ENCODE results near the gene SYNGR4.

The SYNGR4 gene

DNA sequence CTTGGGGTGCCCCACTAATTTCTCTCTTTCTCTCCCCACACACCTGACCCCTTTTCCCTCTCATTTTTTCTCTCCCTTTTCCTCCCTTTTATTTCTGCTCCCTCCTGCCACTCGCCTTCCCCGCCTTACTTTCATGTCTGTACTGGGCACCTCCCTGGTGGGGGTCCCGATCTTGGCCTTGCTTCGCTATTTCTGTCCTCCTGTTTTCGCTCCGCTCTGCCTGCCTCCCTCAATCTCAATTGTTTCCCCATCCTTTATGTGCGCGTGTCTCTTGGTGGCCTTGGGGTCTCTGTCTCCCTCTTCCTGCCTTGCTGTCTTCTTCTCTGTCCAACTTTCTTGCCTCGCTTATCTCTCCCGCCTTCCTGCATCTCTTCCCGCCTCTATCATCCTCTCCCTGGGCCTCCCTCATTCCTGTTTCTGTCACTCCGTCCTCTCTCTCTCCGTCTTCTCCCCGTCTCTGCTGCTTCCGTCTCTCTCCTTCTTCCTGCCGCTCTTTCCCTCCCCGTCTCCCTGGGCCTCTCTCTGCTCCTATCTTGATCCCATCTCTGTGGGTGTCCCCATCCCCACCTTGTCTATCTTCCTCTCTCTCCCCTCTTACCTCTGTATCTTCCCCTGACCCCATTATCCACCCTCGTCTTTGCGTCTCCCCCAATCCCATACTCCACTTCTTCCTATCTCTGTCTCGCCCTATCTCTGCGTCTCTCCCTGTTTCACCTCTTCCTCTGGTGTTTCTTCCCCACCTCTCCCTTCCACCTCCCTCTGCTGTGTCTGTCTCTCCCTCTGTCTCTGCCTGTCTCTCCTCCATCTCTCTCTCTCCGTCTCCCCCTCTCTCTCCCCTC, 33.3 kb downstream of the SYNGR4 start:
- no peak for DNase-seq

DNA sequence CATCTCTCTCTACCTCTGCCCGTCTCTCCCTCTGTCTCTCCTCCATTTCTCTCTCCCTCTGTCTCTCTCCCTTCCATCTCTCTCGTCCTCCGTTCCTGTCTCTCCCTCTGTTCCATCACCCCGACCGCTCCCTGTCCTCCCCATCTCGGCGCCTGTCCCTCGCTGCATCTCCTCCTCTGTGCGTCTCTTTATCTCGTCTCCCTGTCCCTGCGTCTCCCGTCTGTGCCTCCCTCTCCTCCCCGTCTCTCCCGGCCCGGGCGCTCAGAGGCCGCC, 33.9 kb downstream of the SYNGR4 start:
- no peak for DNase-seq

DNA sequence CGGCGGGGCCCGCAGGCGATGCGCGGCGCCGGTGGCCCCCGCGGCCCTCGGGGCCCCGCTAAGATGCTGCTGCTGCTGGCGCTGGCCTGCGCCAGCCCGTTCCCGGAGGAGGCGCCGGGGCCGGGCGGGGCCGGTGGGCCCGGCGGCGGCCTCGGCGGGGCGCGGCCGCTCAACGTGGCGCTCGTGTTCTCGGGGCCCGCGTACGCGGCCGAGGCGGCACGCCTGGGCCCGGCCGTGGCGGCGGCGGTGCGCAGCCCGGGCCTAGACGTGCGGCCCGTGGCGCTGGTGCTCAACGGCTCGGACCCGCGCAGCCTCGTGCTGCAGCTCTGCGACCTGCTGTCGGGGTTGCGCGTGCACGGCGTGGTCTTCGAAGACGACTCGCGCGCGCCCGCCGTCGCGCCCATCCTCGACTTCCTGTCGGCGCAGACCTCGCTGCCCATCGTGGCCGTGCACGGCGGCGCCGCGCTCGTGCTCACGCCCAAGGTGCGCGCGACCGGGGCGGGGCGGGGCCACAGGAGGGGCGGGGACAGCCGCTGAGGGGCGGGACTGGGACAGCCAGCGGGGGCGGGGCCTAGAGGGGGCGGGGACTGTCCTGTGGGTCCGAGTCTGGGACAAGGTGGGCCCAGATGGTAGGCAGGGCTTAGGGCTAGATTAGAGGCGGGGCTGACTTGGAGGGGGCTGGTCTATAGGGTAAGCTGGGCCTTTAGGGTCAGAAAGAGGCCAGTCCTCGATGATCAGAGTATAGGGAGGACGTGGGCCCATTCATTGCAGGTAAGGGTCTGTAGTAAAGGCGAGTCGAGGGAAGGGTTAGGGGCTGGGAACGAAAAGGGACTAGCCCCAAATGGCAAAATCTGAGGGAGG, 34.4 kb downstream of the SYNGR4 start:
- DNase-seq, result peak; percentile 65 to 90

DNA sequence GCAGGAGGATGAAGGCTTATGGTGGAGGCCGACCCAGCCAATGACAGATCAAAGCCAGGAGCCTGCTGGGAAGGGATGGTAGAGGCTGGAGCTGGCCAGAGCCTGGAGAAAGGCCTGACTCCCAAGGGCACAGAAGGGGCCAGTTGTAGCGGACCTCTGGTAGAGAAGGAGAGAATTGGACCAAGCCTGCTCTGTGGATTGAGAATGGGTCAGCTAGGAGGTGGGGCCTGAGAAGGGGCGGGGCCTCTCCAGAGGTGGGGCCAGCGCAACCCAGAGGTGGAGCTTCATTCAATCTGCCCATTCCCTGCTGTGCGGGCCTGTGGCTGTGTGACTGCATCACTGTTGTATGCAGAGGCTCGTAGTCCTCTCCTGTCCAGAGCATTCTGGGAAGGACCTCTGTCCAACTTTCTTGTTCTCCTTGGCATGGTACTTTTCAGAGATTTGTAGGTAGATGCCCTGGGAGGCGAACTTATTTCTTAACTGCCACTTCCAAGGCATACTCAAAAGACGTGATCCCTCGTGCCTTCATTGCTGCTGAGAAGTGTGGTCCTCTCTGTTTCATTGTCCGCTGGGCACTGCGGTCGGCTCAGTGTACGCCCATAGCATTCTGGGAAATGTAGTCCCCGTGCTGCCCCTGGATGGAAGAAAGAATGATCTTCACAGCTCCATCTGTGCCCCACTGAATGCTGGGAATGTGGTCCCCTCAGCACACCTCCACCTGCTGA, 36.0 kb downstream of the SYNGR4 start:
- peak; percentile 69 to 84 for DNase-seq

DNA sequence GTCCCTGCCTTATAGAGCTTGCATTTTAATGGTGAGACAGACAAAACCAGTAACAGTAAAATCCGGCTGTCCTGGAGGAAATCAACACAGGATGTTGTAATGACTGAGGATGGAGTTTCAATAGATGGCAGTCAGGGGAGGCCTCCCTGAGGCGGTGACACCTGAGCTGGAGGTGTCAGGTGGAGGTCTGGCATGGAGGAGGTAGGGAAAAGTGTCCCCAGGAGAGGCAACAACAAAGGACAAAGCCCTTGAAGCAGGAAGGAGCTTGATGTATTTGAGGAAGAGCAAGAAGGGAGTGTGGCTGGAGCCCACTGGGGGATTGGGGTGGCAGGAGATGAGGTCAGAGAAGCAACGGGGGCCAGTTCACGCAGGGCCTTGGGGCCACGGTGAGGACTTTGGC, 37.1 kb downstream of the SYNGR4 start:
- no peak for DNase-seq

DNA sequence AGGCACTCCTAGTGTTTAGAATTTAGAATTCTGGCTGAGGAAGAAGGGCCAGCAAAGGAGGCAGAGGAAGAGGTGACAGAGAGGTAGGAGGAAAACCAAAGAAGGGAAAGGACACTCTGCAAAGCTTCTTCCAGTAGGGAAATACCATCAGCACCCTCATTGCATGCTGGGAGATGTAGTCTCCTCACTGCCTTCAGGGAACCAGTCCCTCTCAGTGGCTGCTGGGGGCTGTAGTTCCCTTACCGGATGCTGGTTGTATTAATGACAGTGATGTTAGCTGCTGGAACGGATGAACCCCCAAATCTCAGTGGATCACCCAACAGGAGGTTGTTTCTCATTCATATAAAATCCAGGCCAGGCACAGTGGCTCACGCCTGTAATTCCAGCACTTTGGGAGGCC, 39.4 kb downstream of the SYNGR4 start:
- no peak for DNase-seq

DNA sequence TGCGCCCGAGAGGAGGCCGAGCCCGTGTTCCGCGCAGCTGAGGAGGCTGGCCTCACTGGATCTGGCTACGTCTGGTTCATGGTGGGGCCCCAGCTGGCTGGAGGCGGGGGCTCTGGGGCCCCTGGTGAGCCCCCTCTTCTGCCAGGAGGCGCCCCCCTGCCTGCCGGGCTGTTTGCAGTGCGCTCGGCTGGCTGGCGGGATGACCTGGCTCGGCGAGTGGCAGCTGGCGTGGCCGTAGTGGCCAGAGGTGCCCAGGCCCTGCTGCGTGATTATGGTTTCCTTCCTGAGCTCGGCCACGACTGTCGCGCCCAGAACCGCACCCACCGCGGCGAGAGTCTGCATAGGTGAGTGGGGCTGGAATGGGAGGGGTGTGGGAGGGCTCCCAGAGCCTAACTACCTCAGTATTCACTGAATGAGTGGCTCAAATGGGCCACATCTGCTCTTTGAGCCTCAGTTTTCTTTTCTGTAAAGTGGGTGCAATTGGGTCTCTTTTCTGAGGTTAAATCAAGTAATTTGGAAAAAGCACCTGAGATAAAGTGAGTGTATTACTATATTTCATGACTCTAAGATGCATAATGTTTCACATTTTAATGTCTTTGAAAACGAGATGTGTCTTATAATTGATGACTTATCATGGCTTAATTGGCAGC, 41.0 kb downstream of the SYNGR4 start:
- no peak for DNase-seq

DNA sequence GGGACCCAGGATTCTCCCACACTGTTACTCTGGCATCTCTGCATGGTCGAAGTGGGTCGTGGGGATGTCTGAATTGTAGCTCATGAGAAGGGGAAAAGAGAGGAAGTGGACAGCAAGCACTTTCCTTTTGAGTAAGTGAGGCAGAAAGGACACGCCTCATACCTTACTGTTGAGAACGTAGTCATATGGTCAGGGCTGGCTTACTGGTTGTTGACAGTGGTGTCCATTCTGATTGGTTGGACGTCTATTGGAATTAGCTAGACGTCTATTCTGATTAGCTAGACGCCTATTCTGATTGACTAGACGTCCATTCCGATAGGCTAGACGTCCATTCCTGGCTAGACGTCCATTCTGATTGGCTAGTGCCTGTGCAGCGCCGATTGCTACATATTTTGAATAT, 41.7 kb downstream of the SYNGR4 start:
- no peak for DNase-seq

DNA sequence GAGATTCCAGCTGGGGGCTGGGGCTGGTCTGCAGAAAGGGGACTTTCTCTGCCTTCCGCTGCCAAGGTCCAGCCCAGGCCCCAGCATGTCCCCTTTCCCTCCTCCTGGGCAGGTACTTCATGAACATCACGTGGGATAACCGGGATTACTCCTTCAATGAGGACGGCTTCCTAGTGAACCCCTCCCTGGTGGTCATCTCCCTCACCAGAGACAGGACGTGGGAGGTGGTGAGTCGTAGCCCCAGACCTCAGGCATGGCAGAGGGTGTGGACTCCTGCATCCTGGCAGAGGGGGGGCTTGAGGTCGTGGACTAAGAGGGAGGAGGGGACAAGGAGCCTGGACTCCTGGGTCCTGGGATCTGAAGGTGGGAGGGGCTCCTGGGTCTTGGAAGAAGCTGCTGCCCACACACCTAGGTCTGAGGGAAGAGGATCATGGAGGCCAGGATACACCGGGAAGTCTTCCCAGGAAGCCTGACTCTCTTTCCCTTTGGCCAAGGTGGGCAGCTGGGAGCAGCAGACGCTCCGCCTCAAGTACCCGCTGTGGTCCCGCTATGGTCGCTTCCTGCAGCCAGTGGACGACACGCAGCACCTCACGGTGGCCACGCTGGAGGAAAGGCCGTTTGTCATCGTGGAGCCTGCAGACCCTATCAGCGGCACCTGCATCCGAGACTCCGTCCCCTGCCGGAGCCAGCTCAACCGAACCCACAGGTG, 49.9 kb downstream of the SYNGR4 start:
- no peak for DNase-seq

DNA sequence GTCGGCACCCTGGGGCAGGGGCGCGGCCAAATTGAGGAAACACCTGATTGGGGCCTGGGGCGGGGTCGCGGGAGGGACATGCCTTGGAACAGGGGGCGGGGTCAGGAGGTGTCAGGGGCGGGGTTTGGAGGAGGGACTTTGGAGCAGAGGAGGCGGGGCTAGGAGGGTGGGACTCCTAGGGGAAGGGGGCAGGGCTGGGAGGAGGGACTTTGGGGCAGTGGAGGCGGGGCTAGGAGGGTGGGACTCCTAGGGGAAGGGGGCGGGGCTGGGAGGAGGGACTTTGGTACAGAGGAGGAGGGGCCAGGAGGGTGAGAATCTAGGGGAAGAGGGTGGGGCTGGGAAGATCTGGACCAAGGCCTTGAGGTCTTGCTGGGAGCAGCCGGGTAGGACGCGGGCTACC, 51.2 kb downstream of the SYNGR4 start:
- peak in 1 of 2 experiments; percentile 42 for DNase-seq

DNA sequence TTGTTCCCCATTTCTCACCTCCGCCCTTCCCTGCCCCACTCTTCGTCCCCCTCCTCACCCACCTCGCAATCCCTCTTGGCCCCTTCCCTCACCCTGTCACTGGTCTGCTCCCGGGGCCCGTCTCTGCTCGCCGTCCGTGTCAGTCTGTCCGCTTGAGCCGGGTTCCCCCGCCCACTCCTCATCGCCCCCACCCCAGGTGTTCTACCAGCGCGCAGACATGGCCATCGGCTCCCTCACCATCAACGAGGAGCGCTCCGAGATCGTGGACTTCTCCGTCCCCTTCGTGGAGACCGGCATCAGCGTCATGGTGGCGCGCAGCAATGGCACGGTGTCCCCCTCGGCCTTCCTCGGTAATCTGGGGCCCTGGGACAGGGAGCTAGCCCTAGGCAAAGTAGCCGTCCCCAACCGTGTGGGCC, 51.6 kb downstream of the SYNGR4 start:
- no peak for DNase-seq

DNA sequence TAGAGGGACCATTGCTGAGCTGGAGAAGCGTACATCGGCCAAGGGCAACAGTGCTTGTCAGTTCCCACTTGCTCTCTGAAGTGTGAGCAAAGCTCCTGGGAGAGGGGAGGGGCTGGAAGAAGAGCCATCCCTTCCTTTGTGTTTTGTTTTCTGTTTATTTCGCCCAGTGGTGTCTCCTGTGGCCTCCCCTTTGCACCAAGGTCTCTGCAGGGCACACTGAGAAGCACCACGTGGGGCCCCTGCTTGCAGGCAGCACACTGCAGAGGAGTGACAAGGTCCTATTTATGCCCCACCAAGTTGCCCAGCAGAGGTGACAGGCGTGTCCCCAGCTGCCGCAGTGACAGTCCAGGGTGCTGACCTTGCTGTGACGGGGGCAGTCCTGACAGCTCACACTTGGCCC, 53.3 kb downstream of the SYNGR4 start:
- DNase-seq, result no peak

DNA sequence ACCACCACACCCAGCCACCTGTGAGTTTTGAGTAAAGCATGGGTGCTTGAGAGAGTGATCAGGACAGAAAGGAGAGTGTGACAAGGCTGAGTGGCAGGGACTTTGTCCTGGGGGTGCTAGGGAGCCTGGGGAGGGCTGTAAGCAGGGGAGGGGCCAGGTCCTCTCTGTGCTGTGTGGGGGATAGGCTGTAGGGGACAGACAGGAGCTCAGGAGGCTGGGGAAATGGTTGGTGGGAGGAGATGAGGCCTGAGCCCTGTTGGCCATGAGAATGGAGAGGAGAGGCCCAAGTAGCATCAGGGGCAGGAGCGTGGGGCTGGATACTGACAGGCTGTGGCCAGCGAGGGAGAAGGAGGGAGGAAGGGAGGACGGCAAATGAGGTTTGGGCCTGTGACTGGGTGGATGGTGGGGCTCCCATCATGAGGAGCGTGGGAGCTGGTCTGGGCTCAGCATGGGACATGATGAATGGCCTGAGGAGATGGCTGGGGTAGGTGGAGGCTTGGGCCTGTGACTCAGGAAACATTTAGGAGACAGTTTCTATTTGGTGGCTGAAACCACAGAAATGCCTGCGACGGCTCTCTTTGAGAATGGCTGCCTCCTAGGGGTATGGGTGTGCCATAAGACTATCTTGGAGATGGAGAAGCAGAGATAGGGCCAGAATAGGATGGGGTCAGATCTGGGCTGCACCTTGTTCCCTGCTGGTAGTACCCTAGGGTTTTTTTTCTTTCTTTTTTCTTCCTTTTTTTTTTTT, 54.3 kb downstream of the SYNGR4 start:
- DNase-seq, result no peak

DNA sequence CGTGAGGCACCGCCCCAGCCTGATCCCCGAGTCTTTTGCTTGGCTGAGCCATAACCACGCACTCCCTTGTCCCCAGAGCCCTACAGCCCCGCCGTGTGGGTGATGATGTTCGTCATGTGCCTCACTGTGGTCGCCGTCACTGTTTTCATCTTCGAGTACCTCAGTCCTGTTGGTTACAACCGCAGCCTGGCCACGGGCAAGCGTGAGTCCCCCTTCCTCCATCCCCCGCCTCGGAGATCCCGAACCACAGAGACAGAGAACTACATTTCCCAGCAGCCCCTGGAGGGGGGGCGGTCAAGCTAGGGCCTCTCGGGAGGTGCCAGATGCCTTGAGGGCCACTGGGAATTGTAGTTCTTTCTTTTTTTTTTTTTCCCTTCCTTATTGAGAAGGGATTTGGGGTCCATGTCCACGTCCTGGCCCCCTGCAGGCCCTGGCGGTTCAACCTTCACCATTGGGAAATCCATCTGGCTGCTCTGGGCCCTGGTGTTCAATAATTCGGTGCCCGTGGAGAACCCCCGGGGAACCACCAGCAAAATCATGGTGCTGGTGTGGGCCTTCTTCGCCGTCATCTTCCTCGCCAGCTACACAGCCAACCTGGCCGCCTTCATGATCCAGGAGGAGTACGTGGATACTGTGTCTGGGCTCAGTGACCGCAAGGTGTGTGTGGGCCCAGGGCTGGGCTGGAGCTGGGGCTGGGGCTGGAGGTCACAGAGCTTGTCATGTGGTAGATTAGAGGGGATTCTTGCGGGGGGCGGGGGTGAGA, 55.2 kb downstream of the SYNGR4 start:
- DNase-seq, result peak in 1 of 2 experiments; percentile 51

DNA sequence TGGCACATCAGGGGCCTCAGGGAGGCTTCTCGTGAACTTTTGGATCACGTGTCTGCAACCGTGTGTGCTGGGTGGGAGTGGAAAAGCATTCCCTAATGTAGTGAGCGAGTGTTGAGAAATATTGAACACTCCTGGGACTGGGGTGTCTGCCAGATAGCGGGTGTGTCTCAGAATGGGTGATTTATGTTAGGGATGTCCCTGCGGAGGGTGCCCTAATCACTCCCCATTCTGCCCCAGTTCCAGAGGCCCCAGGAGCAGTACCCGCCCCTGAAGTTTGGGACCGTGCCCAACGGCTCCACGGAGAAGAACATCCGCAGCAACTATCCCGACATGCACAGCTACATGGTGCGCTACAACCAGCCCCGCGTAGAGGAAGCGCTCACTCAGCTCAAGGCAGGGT, 57.4 kb downstream of the SYNGR4 start:
- no peak for DNase-seq

DNA sequence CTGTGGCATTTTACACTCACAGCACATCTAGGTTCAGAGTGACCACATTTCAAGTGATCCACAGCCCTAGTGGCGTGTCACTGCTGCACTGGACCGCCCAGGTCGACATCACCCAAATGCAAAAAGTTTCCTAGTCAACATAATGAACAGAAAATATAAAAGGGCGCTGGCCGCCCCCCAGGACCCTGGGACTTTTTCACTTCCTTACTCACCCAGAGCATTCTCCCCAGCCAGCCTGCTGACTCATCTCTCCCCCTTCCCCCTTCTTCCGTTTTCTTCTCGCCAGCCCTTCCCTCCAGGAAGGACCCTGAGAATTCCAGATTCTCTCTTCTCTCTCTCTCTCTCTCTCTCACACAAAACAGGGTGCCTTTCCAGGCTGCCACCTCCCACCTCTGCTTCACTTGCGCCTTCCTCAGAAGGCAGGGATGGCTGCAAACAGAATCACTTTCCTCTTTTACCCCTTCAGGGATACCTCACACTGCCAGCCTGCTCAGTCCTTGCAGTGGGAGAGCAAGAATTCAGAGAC, 60.6 kb downstream of the SYNGR4 start:
- DNase-seq, result no peak
